Measurements from ENCODE around the gene NECAB2.

NECAB2 gene

GRCh38 chr16:83967838-83968305 lies at the start of gene NECAB2:
Gene NECAB2 (plus strand): TSS chr16:83968244. CDS start chr16:83968649, 405 bp downstream.
- DNase-seq, result no peak

- no peak for DNase-seq
Measured at GRCh38 chr16:83920894-83921491, 47.1 kb upstream of the NECAB2 start.

GRCh38 chr16:83923581-83924365 lies 44.3 kb upstream of the NECAB2 start:
- DNase-seq, result no peak

GRCh38 chr16:83924686-83925085 lies 43.4 kb upstream of the NECAB2 start:
- no peak for DNase-seq

- DNase-seq, result no peak
Measured at GRCh38 chr16:83925095-83925905, 42.7 kb upstream of the NECAB2 start.

GRCh38 chr16:83925957-83926725 lies 41.9 kb upstream of the NECAB2 start:
- no peak for DNase-seq

DNA sequence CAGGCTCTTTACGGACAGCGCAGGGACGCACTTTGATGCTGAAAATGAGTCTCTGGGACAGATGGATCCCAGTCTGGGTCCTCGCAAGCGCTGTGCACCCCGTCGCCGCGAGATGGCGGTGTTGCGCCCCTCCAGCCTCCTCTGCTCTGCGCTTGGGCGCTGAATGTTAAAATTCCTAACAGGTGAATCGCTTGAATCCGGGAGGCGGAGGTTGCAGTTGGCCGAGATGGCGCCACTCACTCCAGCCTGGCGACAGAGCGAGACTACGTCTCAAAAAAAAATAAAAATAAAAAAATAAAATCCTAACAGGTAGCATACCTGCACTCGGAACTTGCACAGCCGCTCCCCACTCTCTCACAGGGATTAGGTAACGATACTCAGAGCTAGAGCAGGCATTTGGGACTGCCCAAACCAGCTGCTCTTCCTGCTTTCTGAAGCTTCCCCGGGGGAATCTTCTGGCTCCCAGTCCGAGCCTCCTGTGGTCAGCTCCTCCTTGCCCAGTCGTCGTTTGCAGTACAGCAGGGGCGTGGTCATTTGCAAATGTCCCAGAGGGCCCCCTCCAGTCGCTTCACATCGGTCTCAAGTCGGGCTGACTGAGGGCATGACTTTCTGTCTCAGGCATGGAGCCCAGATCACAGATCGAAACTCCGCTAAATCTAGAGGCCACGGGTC lies 41.2 kb upstream of the NECAB2 start:
- DNase-seq, result peak; percentile 45

GRCh38 chr16:83928341-83929055 lies 39.5 kb upstream of the NECAB2 start:
- no peak for DNase-seq

DNA sequence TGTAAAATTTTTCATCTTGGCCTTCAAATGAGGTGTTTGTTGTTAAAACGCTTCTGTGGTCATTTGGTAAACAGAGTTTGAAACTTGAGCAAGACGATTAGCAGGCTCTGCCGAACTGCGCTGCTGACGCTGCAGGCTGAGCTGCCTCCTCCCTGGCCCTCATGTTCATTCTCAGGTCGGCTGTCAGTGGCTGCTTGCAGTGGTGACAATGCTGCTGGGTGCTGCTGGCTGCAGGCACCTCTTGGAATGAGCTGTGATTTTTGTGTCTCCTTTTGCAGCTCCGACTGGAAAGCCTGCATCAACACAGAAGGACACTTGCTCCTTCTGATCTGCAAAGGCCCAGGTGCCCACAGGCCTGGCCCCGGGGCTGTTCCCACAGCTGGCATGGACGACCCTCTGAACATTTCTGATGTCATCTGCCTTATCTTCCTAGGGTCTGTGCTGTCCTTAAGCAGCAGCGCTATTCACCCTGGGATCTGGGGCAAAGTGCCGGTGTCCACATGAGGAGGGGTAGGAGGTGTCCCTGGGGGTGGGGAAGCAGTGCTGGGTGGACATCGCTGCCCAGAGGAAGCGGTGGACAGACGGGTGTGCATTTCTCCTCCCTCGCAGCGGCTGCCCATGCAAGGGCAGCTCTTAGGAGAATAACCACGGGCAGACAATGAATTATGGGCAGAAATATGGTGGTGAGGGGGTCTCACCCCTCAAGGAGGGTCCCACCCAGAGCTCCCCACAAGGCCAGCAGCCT lies 38.1 kb upstream of the NECAB2 start:
- DNase-seq, result no peak

DNA sequence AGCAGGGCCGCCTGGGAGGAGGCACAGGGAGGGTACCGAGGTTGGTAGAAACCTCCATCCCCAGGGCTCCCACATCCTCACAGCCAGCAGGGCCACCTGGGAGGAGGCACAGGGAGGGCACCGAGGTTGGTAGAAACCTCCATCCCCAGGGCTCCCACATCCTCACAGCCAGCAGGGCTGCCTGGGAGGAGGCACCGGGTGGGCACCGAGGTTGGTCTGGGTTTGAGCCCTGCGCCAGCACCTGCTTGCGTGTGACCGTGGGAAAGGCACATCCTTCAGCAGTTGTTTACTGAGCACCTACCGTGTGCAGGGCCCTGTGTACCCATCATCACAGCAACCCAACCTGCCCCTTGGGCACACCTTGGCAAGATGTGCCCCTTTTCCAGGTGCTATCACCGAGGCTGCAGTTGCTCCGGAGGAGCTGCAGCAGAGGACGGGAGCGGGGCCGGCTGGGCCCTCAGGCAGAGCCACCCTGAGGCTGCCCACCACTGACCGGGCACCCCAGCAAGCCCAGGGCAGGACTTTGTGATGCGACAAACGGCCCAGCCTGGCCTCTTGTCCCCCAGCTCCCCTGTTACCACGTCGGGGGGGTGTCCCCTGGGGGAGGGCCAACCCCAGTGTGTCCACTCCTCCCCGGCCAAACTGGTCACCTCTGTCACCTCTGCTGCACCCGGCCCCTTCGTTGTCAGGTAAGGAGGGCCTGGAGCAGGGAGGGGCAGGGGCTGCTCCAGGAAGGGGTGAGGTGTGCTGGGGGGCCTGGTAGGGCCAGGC lies 37.1 kb upstream of the NECAB2 start:
- no peak for DNase-seq

- no peak for DNase-seq
Measured at GRCh38 chr16:83931556-83931955, 36.5 kb upstream of the NECAB2 start.

DNA sequence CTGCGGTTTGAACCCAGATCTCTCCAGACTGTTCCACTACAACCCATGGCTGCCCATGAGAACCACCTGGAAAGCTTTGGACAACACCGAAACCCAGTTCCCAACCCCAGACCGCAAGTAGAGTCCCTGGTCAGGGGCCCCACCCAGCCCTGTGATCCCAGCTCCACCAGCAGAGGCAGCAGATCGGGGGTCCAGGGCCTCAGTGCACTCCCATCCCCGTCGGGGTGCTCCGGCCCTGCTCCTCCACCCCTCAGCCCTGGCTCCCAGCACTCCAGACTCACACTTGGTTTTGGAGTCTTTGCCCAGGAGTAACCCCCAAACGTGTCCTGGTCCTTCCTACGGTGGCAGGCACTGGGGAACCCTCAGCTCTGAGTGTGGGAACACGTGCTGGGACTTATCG lies 35.7 kb upstream of the NECAB2 start:
- no peak for DNase-seq

DNA sequence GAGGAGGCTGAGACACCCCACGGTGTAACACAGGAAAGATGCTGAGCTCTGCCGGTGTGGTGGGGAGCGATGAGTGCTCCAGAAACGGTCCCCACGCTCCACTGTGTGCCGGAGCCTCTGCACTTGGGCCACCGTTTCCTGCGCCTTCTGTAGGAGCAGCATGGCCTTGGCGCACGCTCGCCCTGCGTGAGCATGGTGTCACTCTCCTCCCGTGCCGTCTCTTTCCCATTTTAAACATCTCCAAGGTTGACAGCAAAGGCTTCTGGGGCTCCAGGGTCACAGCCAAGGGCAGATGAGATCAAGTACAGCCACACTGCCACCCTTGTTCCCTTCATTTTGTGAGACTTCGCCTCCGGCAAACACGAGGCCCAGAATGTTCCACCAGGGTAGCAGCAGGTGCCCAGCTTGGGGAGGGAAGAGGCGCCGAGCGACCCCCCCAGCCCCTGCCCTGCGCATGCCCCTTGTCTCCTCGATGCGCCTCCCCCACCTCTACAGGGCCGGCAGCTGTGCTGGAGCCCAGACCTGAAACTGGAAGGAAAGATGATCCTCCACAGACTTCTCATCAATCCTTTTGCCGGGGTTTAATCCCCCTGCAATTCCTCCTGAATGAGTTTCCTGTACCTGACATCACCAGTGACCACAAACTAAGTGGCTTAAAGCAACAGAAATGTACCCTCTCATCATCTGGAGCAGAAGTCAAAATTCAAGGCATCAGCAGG lies 34.9 kb upstream of the NECAB2 start:
- no peak for DNase-seq

- no peak for DNase-seq
Measured at GRCh38 chr16:83933885-83934683, 34.0 kb upstream of the NECAB2 start.

DNA sequence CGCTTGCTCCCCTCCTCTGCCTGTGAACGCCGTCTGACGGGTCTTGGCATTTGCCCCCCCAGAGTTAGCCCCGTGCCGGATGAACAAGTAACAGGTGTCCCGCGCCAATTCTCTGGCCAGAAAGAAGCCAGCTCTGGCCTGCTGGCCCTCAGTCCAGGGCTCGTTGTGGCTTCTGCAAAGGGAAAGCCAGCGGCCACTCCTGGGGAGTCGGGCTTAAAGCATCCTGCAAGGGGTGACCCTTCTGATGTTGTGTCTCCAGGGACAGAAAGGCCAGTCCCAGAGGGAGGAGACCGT lies 33.4 kb upstream of the NECAB2 start:
- no peak for DNase-seq

GRCh38 chr16:83935005-83935857 lies 32.8 kb upstream of the NECAB2 start:
- DNase-seq, result no peak

- DNase-seq, result no peak
Measured at GRCh38 chr16:83935858-83936255, 32.2 kb upstream of the NECAB2 start.

Measured in stimulated activated naive CD4-positive, alpha-beta T cell treated with Interleukin-2 at 50 U/mL for 16 hours (primary cell).